Measurements from ENCODE around the gene SCRN1.

The SCRN1 gene

GRCh38 chr7:30003098-30003497 lies 13.5 kb upstream of the SCRN1 start:
- no peak for DNase-seq

- no peak for DNase-seq
These were observed 12.4 kb upstream of the SCRN1 start for GRCh38 chr7:30001998-30002397.

GRCh38 chr7:29998489-29998888 lies 8.9 kb upstream of the SCRN1 start:
- no peak for DNase-seq

GRCh38 chr7:29996321-29996720 lies 6.7 kb upstream of the SCRN1 start:
- DNase-seq, result no peak

GRCh38 chr7:29995652-29996051 lies 6.1 kb upstream of the SCRN1 start:
- DNase-seq, result no peak

GRCh38 chr7:29993140-29993539 lies 3.5 kb upstream of the SCRN1 start:
- DNase-seq, result no peak

- no peak for DNase-seq
These were observed 2.3 kb upstream of the SCRN1 start for GRCh38 chr7:29991937-29992336.

- DNase-seq, result no peak
These were observed 1.3 kb upstream of the SCRN1 start for GRCh38 chr7:29990931-29991330.

GRCh38 chr7:29988424-29989256 lies 961 bp downstream of the SCRN1 start:
- peak; percentile 23 for DNase-seq

GRCh38 chr7:29987811-29988317 lies 1.7 kb downstream of the SCRN1 start:
- DNase-seq, result no peak

- no peak for DNase-seq
These were observed 2.5 kb downstream of the SCRN1 start for GRCh38 chr7:29987083-29987482.

- no peak for DNase-seq
These were observed 9.4 kb downstream of the SCRN1 start for GRCh38 chr7:29980151-29980550.

GRCh38 chr7:29977886-29978651 lies 11.5 kb downstream of the SCRN1 start:
- no peak for DNase-seq

- DNase-seq, result no peak
These were observed 12.8 kb downstream of the SCRN1 start for GRCh38 chr7:29976673-29977415.

GRCh38 chr7:29976266-29976665 lies 13.3 kb downstream of the SCRN1 start:
- no peak for DNase-seq

GRCh38 chr7:29975561-29975960 lies 14.0 kb downstream of the SCRN1 start:
- no peak for DNase-seq

GRCh38 chr7:29974286-29974685 lies 15.3 kb downstream of the SCRN1 start:
- DNase-seq, result no peak

GRCh38 chr7:29972315-29972669 lies 17.3 kb downstream of the SCRN1 start:
- DNase-seq, result no peak

GRCh38 chr7:29971566-29972314 lies 17.9 kb downstream of the SCRN1 start:
- DNase-seq, result no peak

GRCh38 chr7:29970158-29970557 lies 19.4 kb downstream of the SCRN1 start:
- no peak for DNase-seq

GRCh38 chr7:29969738-29970137 lies 19.9 kb downstream of the SCRN1 start:
- no peak for DNase-seq

GRCh38 chr7:29968683-29969395 lies 20.8 kb downstream of the SCRN1 start:
- DNase-seq, result no peak

All from stimulated activated CD4-positive, alpha-beta T cell treated with anti-CD3 and anti-CD28 coated beads, Interleukin-4, amount 100 ng/mL, for 1 hour (primary cell).